GM10248 (cell line): ENCODE results near the gene ZNF135.
A peak's percentile ranks its signal among the peaks of the same experiment; 100 is the strongest.

Source experiments
- CTCF ChIA-PET: fragments of 300-600 bp; sonication (Branson Sonifier 250); formaldehyde crosslinking; extraction: SDS; loops from one replicate; lab custom pipeline; 2021; ENCODE audit warnings: antibody characterized with exemption; lab: Yijun Ruan, JAX
- POLR2A ChIA-PET: fragments of 350-650 bp; sonication (Branson Sonifier 250); formaldehyde crosslinking; extraction: SDS; loops from one replicate; lab custom pipeline; 2020; ENCODE audit warnings: antibody characterized with exemption; lab: Yijun Ruan, JAX
- DNase-seq: peaks from one replicate; pipeline ENCODE4 v3.0.0; 2012; ENCODE audit errors: extremely low spot score
- TF ChIP-seq, protein P1 (sequence below): IDR thresholded peaks from 2 replicates; pipeline ENCODE4 v1.5.1; 2012; ENCODE audit warnings: mild to moderate bottlenecking, low read depth; ENCODE audit errors: extremely low read depth, missing control alignments, control extremely low read depth

The ZNF135 gene

GRCh38 chr19:58059003-58059670 is at the start of gene ZNF135:
ZNF135 (plus strand) TSS chr19:58059282; CDS start chr19:58060003, 721 bp downstream.
- TF ChIP-seq, protein P1, sequence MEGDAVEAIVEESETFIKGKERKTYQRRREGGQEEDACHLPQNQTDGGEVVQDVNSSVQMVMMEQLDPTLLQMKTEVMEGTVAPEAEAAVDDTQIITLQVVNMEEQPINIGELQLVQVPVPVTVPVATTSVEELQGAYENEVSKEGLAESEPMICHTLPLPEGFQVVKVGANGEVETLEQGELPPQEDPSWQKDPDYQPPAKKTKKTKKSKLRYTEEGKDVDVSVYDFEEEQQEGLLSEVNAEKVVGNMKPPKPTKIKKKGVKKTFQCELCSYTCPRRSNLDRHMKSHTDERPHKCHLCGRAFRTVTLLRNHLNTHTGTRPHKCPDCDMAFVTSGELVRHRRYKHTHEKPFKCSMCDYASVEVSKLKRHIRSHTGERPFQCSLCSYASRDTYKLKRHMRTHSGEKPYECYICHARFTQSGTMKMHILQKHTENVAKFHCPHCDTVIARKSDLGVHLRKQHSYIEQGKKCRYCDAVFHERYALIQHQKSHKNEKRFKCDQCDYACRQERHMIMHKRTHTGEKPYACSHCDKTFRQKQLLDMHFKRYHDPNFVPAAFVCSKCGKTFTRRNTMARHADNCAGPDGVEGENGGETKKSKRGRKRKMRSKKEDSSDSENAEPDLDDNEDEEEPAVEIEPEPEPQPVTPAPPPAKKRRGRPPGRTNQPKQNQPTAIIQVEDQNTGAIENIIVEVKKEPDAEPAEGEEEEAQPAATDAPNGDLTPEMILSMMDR = no peak
- no peak for DNase-seq
- ChIA-PET CTCF (no interaction called here), POLR2A (no interaction called here)

- TF ChIP-seq, protein P1 = no peak
- DNase-seq = no peak
- ChIA-PET CTCF (no interaction called here), POLR2A (no interaction called here)
Measured at GRCh38 chr19:58009301-58009665, 49.8 kb upstream of the ZNF135 start.

DNA sequence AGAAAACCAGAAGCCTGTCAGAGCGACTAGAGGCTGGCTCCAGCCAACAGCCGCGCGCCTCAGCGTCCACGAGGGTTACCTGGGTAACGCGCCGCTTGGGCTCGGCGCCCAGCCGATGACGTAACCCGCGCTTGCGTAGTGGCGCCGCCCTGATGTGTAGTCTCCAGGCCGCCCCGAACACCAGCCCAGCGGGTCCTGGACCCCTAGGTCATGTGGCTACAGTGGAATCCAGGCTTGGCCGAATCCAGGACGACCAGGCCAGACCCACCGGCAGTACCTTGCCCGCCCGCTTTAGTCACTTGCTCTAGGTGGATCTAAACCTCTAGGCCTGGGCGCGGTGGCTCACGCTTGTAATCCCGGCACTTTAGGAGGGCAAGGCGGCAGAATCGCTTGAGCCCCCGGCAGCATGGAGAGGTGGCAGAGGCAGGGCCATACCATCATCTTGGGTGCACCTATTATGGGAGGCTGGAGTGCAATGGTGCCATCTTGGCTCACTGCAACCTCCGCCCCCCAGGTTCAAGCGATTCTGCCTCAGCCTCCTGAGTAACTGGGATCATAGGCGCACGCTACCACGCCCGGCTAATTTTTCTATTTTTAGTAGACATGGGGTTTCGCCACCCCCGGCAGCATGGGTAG is 49.3 kb upstream of the ZNF135 start:
- TF ChIP-seq, protein P1 = no peak
- POLR2A ChIA-PET = no interaction called here
- CTCF ChIA-PET = no interaction called here
- DNase-seq = peak; percentile 50

GRCh38 chr19:58010507-58010906 is 48.6 kb upstream of the ZNF135 start:
- DNase-seq = no peak
- ChIA-PET CTCF (interaction anchor here (1.2 kb wide), 1 partner anchor 9 kb away, joined by 3 read pairs; no protein-coding TSS in a partner anchor), POLR2A (no interaction called here)
- TF ChIP-seq, protein P1 = no peak

DNA sequence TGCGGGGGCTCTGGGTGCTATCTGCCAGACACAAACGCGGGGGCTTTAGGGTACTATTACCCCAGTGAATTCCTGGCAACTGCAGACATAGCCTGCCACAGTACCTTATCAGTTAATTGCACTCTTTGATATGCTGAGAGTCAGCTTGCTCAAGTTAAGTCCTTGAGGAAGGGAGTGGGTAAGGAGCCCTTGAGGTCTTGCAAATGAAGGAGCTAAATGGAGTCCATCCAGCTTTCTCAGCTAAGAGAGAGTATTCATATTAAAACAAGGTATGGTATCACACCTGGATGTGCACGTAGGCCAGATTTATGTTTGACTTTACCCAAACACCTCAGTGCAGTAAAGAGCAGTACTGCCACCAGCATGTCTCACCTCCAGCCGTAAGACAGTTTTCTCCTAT is 44.9 kb upstream of the ZNF135 start:
- TF ChIP-seq, protein P1 = no peak
- DNase-seq = no peak
- POLR2A ChIA-PET = no interaction called here
- CTCF ChIA-PET = no interaction called here

GRCh38 chr19:58020129-58020528 is 39.0 kb upstream of the ZNF135 start:
- CTCF ChIA-PET = interaction anchor here (1.4 kb wide), 1 partner anchor 11 kb away, joined by 3 read pairs; no protein-coding TSS in a partner anchor
- TF ChIP-seq, protein P1 = no peak
- POLR2A ChIA-PET = no interaction called here
- DNase-seq = no peak
